Right lobe of liver (tissue), 6 donors: ENCODE results near the gene TACR1. TPM values are rescaled to one million over a fixed set of nuclear protein-coding genes. Genes with fewer than 3 reads are reported as not detected.
"Not testable (repeated sequence)": the region's sequence is repeated elsewhere in the genome, so short reads cannot be mapped to it uniquely, and the experiment has no call there.

Source experiments
- ATAC-seq, 4 donors: fragments of 200-7000 bp; cut with Tn5 transposase; one replicate each; pipeline ENCODE4 v1.9.1; 2020; ENCODE audit warnings: mild to moderate bottlenecking in 4 of 4, moderate library complexity in 4 of 4
- DNase-seq, 3 donors: peaks; one replicate each; pipeline ENCODE4 v3.0.0-alpha.2; 2020
- H3K27ac ChIP-seq, 3 donors: fragments of 200-600 bp; one replicate each; pipeline ENCODE4 v1.8.0; 2022
- H3K27me3 ChIP-seq, 2 donors: fragments of 200-600 bp; one replicate each; pipeline ENCODE4 v1.8.0; 2022
- H3K36me3 ChIP-seq, 4 donors: fragments of 200-600 bp; sonication (generic) in 1 of 4; one replicate each; pipeline versions ENCODE4 v1.5.1 to v1.8.0; 2017 to 2022; ENCODE audit warnings: control low read depth in 1 of 4
- H3K4me1 ChIP-seq, 4 donors: fragments of 200-600 bp; sonication (generic) in 1 of 4; one replicate each; pipeline versions ENCODE4 v1.5.1 to v1.8.0; 2017 to 2022; ENCODE audit warnings: control low read depth in 1 of 4
- H3K4me3 ChIP-seq, 3 donors: fragments of 200-600 bp; one replicate each; pipeline ENCODE4 v1.8.0; 2022
- H3K9me3 ChIP-seq, 4 donors: fragments of 200-600 bp; sonication (generic) in 1 of 4; one replicate each; pipeline versions ENCODE4 v1.5.1 to v1.8.0; 2017 to 2022; ENCODE audit warnings: control low read depth in 1 of 4
- CTCF ChIP-seq, 4 donors: fragments of 200-600 bp in 3 of 4; fragments of 450-650 bp in 1 of 4; IDR thresholded peaks; one replicate each; pipeline versions ENCODE4 v1.5.1 to v1.8.0; 2016 to 2022; ENCODE audit warnings: antibody characterized with exemption in 4 of 4, mild to moderate bottlenecking in 2 of 4
- POLR2A ChIP-seq: fragments of 450-650 bp; IDR thresholded peaks from one replicate; pipeline ENCODE4 v1.6.1; 2017; ENCODE audit warnings: antibody characterized with exemption, mild to moderate bottlenecking
- whole genome bisulfite sequencing: methylation state at CpG from one replicate; pipeline ENCODE4 v1.1.6; 2018; ENCODE audit warnings: low coverage, low lambda C conversion rate; ENCODE audit not compliant: insufficient coverage; ENCODE audit errors: missing lambda C conversion rate; 5-methylcytosine and 5-hydroxymethylcytosine counted together
- intact Hi-C, 2 donors: fragments of 100-400 bp; cut with DNase I; formaldehyde crosslinking; loops; one replicate each; pipeline versions ENCODE4 v1.11.2 to v1.14.1; 2022
- total RNA-seq, 6 experiments: library from RNA; depleted of rRNA in 2 of 6; stranded (reverse); fragments of >200 nt in 2 of 6; fragmentation: NEBNext Ultra II Directional in 3 of 6; extraction: Animal tissue kit (Norgen Biotek cat#: 25700) in 3 of 6; gene quantifications; one replicate each; pipeline versions ENCODE4 v1.1.0 to v1.2.4, GENCODE V29; 2016 to 2023
- donor health status: DM: no; HTN: yes; CAD: no.
- donor health status: DM: no; HTN: no; CAD: no.
- donor health status: DM: no; HTN: no; CAD: no.
- donor health status: DM: no; HTN: yes; CAD: no.
- donor health status: DM: no; HTN: yes; CAD: no.

TACR1 gene
- total RNA-seq, 6 experiments from 2014 or later, result not detected

DNA sequence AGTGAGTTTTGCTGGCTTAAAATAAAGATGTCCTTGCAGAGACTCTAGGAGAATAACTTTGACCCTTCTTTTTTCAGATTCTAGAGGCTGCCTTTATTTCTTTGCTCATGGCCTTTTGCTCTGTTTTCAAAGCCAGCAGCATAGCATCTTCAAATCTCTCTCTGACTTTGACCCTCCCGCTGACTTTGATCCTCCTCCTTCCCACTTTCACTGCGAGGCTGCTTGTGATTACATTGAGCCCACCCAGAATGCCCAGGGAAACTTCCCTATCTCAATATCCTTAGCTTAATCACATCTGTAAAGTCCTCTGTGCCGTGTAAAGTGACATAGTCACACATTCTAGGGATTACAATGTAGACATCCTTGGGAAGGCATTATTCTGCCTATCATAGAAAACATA, 23.9 kb downstream of the TACR1 start:
- ATAC-seq, result no peak
- no peak for TF ChIP-seq CTCF (IDR thresholded peaks at IDR 0.05)
- TF ChIP-seq POLR2A, result no peak

DNA sequence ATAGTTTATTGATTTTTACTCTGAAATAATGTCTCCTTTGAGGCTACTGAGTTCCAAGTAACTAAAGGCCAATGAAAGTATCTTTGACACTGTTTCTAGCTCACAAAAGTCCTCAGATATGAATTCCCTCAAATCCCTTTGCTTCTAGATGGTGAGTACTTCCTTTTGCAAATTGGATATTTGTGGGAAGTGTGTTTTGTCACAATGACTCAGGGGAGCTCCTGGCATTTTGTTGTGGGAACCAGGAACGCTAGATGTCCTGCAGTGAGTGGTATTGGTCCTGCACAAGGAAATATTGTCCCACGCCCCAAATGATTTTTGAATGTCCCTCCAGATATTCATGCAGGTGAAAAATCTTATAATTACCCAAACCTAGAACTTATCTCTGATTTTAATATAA, 24.3 kb downstream of the TACR1 start:
- 73% methylated on average over 2 of the region's 2 CpGs for WGBS
- Histone ChIP-seq H3K27ac (no peak overlapping the region), H3K27me3 (no peaks in the 10 kb centered on the region), H3K9me3 (no peaks in the 10 kb centered on the region), H3K36me3 (no peaks in the 10 kb centered on the region), H3K4me1 (no peaks in the 10 kb centered on the region), H3K4me3 (no peak overlapping the region)
- TF ChIP-seq CTCF (IDR thresholded peaks at IDR 0.05) (no peak), POLR2A (no peak)
- DNase-seq (no peak), ATAC-seq (no peak)
- intact Hi-C loops, result no loop called here

More for the DNA sequence above, 23.9 kb downstream of the TACR1 start:
- intact Hi-C loops, result no loop called here
- Histone ChIP-seq H3K9me3 (no peaks in the 10 kb centered on the region), H3K4me1 (no peaks in the 10 kb centered on the region), H3K36me3 (no peaks in the 10 kb centered on the region), H3K27ac (no peak overlapping the region), H3K27me3 (no peaks in the 10 kb centered on the region), H3K4me3 (no peak overlapping the region)
- DNase-seq, result no peak
- WGBS, result 62% methylated on average over 3 of the region's 3 CpGs

- Histone ChIP-seq H3K4me1 (no peaks in the 10 kb centered on the region), H3K4me3 (no peak overlapping the region), H3K36me3 (no peaks in the 10 kb centered on the region), H3K27me3 (no peaks in the 10 kb centered on the region), H3K27ac (no peak overlapping the region), H3K9me3 (no peaks in the 10 kb centered on the region)
- WGBS, result 60% methylated on average over 2 of the region's 2 CpGs
- no peak for ATAC-seq
- no peak for DNase-seq
- TF ChIP-seq POLR2A (no peak), CTCF (IDR thresholded peaks at IDR 0.05) (no peak)
- intact Hi-C loops, result no loop called here
Measured at GRCh38 chr2:75174519-75174918, 24.8 kb downstream of the TACR1 start.

GRCh38 chr2:75173740-75174139, 25.6 kb downstream of the TACR1 start:
- H3K36me3 ChIP-seq, result no peaks in the 10 kb centered on the region
- no peaks in the 10 kb centered on the region for H3K27me3 ChIP-seq
- ATAC-seq, result no peak
- no peaks in the 10 kb centered on the region for H3K9me3 ChIP-seq
- intact Hi-C loops, result no loop called here
- TF ChIP-seq CTCF (IDR thresholded peaks at IDR 0.05) (no peak), POLR2A (no peak)
- H3K4me3 ChIP-seq, result no peak overlapping the region
- no peak for DNase-seq
- H3K4me1 ChIP-seq, result no peaks in the 10 kb centered on the region
- no peak overlapping the region for H3K27ac ChIP-seq

- intact Hi-C loops, H3K36me3 ChIP-seq, H3K9me3 ChIP-seq, ATAC-seq, H3K4me3 ChIP-seq, H3K4me1 ChIP-seq, H3K27me3 ChIP-seq, H3K27ac ChIP-seq, DNase-seq: not testable (repeated sequence)
- WGBS, result 67% methylated on average over 3 of the region's 5 CpGs
Measured at GRCh38 chr2:75171423-75171822, 27.9 kb downstream of the TACR1 start.
